Measurements from ENCODE around the gene POLR1E.
A peak's percentile ranks its signal among the peaks of the same experiment; 100 is the strongest.
"Not testable (repeated sequence)": the region's sequence is repeated elsewhere in the genome, so short reads cannot be mapped to it uniquely, and the experiment has no call there.

The POLR1E gene

GRCh38 chr9:37503736-37504135, 18.0 kb downstream of the POLR1E start:
- no peak for TF ChIP-seq CTCF (IDR thresholded peaks at IDR 0.05; ENCODE audit: insufficient read depth, low read depth, low read length, missing control alignments)
- no peak overlapping the region for H3K4me3 ChIP-seq (ENCODE audit: low read length)
- DNase-seq (ENCODE audit: low read depth), result peak; percentile 66

- no peak for DNase-seq (ENCODE audit: low read depth)
- H3K4me3 ChIP-seq (ENCODE audit: low read length), result no peak overlapping the region
- no peak for TF ChIP-seq CTCF (IDR thresholded peaks at IDR 0.05; ENCODE audit: insufficient read depth, low read depth, low read length, missing control alignments)
Measured at GRCh38 chr9:37504605-37505004, 18.9 kb downstream of the POLR1E start.

- no peak for TF ChIP-seq CTCF (IDR thresholded peaks at IDR 0.05; ENCODE audit: insufficient read depth, low read depth, low read length, missing control alignments)
- no peak overlapping the region for H3K4me3 ChIP-seq (ENCODE audit: low read length)
- DNase-seq (ENCODE audit: low read depth), result no peak
Measured at GRCh38 chr9:37507566-37508134, 21.9 kb downstream of the POLR1E start.

GRCh38 chr9:37508135-37508833, 22.5 kb downstream of the POLR1E start:
- no peak for TF ChIP-seq CTCF (IDR thresholded peaks at IDR 0.05; ENCODE audit: insufficient read depth, low read depth, low read length, missing control alignments)
- no peak for DNase-seq (ENCODE audit: low read depth)
- no peak overlapping the region for H3K4me3 ChIP-seq (ENCODE audit: low read length)

GRCh38 chr9:37508834-37509206, 23.1 kb downstream of the POLR1E start:
- TF ChIP-seq CTCF (IDR thresholded peaks at IDR 0.05; ENCODE audit: insufficient read depth, low read depth, low read length, missing control alignments), result no peak
- no peak overlapping the region for H3K4me3 ChIP-seq (ENCODE audit: low read length)
- no peak for DNase-seq (ENCODE audit: low read depth)

- TF ChIP-seq CTCF (IDR thresholded peaks at IDR 0.05; ENCODE audit: insufficient read depth, low read depth, low read length, missing control alignments), result no peak
- H3K4me3 ChIP-seq (ENCODE audit: low read length), result no peak overlapping the region
- no peak for DNase-seq (ENCODE audit: low read depth)
Measured at GRCh38 chr9:37509536-37509935, 23.8 kb downstream of the POLR1E start.

- not testable (repeated sequence) for DNase-seq (ENCODE audit: low read depth); H3K4me3 ChIP-seq (ENCODE audit: low read length)
Measured at GRCh38 chr9:37510053-37510452, 24.3 kb downstream of the POLR1E start.

Measured in epithelial cell of esophagus (primary cell).